ES-I3 (cell line): ENCODE data around the gene SCO2.

Experiments
- H3K36me3 ChIP-seq: 2 replicates; pipeline ENCODE4 v1.6.1; 2013; ENCODE audit warnings: mild to moderate bottlenecking, low read length, control low read depth, moderate library complexity; ENCODE audit not compliant: insufficient read depth
- H3K4me1 ChIP-seq: 2 replicates; pipeline ENCODE4 v1.6.1; 2013; ENCODE audit warnings: mild to moderate bottlenecking, control low read depth, low read length; ENCODE audit not compliant: insufficient read depth
- H3K9ac ChIP-seq: 2 replicates; pipeline ENCODE4 v1.6.1; 2013; ENCODE audit warnings: low read depth, mild to moderate bottlenecking, low read length, moderate library complexity
- H3K9me3 ChIP-seq: 2 replicates; pipeline ENCODE4 v1.6.1; 2013; ENCODE audit warnings: mild to moderate bottlenecking, low read length, moderate library complexity; ENCODE audit not compliant: control insufficient read depth, insufficient read depth

Gene SCO2

GRCh38 chr22:50530877-50531545 is 5.6 kb upstream of the SCO2 start:
- peak overlapping the region; percentile 66 for H3K9ac ChIP-seq
- H3K9me3 ChIP-seq, result no peaks in the 10 kb centered on the region
- H3K36me3 ChIP-seq, result no peaks in the 10 kb centered on the region
- H3K4me1 ChIP-seq, result no peaks in the 10 kb centered on the region

DNA sequence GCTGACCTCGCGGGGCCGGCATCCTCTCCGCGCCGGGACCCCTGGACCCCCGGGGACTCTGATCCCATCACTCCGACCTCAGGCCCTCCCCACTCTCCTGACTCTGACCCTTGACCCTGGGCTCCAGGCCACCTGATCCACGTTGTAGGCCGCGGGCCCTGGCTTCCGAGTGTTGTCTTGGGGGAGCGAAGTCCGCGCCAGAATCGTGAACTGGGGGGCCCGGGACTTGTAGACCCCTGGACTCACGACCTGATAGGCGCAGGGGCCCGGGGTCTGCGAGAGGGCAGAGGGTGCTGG is 5.1 kb upstream of the SCO2 start:
- peak overlapping the region; percentile 66; the same call in 1 of the 2 replicates for H3K9ac ChIP-seq
- no peaks in the 10 kb centered on the region for H3K9me3 ChIP-seq

GRCh38 chr22:50529897-50530579 is 4.6 kb upstream of the SCO2 start, which contains the start of gene TYMP:
Gene TYMP (minus strand): TSS chr22:50530012. CDS start chr22:50529709, 303 bp downstream.
- Histone ChIP-seq H3K4me1 (no peaks in the 10 kb centered on the region), H3K9ac (peak within 1 kb of the TSS; percentile 66)

More for the DNA sequence above, 5.1 kb upstream of the SCO2 start:
- H3K4me1 ChIP-seq, result no peaks in the 10 kb centered on the region
- H3K36me3 ChIP-seq, result no peaks in the 10 kb centered on the region

DNA sequence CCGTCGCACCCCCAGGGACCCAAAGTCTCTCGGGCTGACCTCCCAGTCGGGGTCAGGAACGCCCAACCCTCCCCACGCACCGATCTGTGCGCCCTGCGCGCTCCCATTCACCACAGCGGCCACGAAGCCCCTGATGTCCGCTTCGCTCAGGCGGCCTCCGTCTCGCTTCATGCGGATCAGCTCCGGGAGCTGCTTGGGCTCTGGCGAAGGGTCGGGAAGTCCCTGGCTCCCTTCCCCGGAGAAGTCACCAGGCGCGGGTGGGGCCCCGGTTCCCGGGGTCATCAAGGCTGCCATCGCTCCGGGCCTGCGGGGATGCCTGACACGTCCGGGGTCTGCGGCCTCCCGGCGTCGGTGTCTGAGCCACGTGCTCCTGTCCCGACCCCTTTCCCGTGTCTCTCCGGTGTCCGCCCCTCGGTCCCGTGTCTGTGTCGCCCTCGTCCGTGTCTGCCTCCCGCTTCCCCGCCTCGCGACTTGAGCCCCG is 4.1 kb upstream of the SCO2 start:
- H3K9me3 ChIP-seq, result no peaks in the 10 kb centered on the region
- peak overlapping the region; percentile 66; the same call in 1 of the 2 replicates for H3K9ac ChIP-seq
- H3K36me3 ChIP-seq, result no peaks in the 10 kb centered on the region
- no peaks in the 10 kb centered on the region; the same call in 1 of the 2 replicates for H3K4me1 ChIP-seq

More at GRCh38 chr22:50529897-50530579, 4.6 kb upstream of the SCO2 start, which contains the start of gene TYMP:
- H3K36me3 ChIP-seq, result no peaks in the 10 kb centered on the region
- H3K9me3 ChIP-seq, result no peaks in the 10 kb centered on the region

- Histone ChIP-seq H3K36me3 (no peaks in the 10 kb centered on the region), H3K4me1 (no peaks in the 10 kb centered on the region; the same call in 1 of the 2 replicates), H3K9ac (no peak overlapping the region), H3K9me3 (no peaks in the 10 kb centered on the region)
These were observed 3.5 kb upstream of the SCO2 start for GRCh38 chr22:50528682-50529415.

GRCh38 chr22:50527921-50528681 is 2.7 kb upstream of the SCO2 start:
- no peaks in the 10 kb centered on the region; the same call in 1 of the 2 replicates for H3K4me1 ChIP-seq
- H3K9me3 ChIP-seq, result no peaks in the 10 kb centered on the region
- H3K9ac ChIP-seq, result no peak overlapping the region
- H3K36me3 ChIP-seq, result no peaks in the 10 kb centered on the region

DNA sequence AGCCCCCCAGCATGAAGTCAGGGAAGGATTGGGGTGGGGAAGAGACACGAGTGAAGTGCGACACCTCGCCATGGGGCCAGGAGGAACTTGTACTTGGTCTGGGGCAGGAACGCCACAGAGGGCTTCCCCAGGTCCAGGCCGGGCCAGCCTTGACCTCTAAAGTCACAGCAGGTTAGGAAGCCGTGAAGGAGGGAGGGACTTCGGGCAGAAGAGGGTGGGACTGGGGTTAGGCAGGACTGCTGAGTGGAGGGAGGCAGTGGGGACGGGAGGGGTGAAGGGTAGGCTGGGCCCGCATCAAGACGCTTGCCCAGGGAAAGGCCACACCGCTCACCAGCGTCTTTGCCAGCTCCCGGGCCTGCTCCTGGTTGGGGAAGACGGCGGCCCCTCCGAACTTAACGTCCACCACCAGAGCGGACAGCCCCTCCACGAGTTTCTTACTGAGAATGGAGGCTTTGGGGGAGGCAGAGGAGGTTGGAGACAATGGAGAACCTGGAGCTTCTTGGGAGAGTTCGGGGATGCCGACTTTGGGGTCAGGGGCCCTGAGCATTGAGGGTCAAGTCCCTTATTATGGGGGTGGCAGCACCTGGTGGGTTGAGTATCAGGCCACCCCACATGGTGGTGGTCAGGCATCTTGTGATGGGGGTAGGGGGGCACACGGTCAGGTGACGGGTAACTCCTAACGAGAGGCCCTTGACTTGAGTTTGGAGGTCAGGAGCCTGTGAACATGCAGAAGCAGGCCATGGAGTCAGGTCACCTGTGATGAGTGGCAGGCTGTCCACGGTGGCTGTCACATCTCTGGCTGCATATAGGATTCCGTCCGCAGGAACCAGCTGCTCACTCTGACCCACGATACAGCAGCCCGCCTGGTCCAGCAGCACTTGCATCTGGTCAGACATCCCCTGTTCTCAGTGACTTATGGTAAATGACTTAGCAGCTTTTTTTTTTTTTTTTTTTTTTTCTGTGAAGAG is 1.7 kb upstream of the SCO2 start:
- Histone ChIP-seq H3K9ac (peak overlapping the region; percentile 80; the same call in 1 of the 2 replicates), H3K36me3 (no peaks in the 10 kb centered on the region), H3K4me1 (no peaks in the 10 kb centered on the region; the same call in 1 of the 2 replicates), H3K9me3 (no peaks in the 10 kb centered on the region)

GRCh38 chr22:50526108-50526833 is 873 bp upstream of the SCO2 start:
- Histone ChIP-seq H3K36me3 (no peaks in the 10 kb centered on the region), H3K9me3 (no peaks in the 10 kb centered on the region), H3K9ac (peak overlapping the region; percentile 80; the same call in 1 of the 2 replicates), H3K4me1 (no peaks in the 10 kb centered on the region; the same call in 1 of the 2 replicates)

- Histone ChIP-seq H3K9ac (peak overlapping the region; percentile 80; the same call in 1 of the 2 replicates), H3K9me3 (no peaks in the 10 kb centered on the region), H3K4me1 (no peaks in the 10 kb centered on the region; the same call in 1 of the 2 replicates), H3K36me3 (no peaks in the 10 kb centered on the region)
These were observed 385 bp upstream of the SCO2 start for GRCh38 chr22:50525858-50526107.

DNA sequence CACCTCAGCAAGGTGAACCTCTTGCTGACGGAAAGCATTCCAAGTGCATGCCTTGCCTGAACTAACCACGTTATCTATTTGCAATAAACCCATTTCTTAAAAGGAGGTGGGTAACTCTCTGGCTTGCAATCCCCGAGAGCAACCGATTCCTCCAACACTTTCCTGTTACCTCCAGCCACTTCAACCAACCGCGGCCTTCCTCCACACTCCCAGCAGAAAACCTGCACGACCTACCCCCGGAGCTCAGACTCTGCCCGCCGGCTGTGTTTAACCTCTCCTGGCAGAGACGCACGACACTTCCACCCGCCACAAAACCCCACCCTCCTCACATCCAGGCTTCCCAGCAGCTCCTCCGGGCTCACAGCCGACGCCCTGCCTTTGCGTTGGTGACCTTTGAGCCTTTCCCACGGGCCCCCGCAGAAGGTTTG is 708 bp downstream of the SCO2 start:
- Histone ChIP-seq H3K36me3 (no peaks in the 10 kb centered on the region), H3K4me1 (no peaks in the 10 kb centered on the region; the same call in 1 of the 2 replicates), H3K9me3 (no peaks in the 10 kb centered on the region), H3K9ac (peak overlapping the region; percentile 80)

DNA sequence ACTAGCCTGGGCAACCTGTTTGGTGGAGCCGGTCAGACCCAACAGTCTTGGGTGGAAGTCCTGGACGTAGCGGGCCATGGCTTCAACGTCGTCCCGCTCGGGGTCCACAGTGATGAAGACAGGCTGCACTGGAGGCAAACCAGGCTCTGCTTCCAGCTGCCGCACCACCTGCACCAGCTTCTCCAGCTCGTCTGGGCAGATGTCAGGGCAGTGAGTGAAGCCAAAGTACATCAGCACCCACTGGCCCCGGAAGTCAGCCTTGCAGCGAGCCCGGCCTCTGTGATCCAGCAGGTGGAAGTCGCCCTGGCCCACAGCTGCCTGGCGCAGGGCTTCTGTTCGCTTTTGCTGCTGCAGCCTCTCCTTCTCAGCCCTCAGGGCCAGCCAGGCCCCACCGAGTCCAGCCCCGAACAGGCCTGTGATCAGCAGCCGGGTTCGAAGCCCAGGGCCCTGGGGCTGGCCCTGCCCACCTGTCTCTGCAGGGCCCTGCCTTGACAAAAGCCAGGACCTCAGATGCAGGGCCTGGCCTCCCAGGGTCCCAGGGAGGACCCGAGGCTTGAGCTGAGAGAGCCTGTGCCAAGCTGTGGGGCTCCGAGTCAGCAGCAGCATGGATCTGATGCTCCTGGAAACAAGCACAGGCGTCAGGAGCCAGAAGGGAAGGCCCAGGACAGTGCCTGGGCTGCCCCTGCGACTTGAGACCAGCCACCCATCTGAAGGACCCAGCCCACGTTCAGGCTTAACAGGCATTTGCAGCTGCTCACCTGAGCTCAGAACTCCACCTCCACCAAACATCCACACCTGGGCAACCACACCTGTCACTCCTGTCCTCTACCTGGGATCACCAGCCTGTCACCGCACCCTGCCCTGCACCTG is 1.4 kb downstream of the SCO2 start:
- Histone ChIP-seq H3K4me1 (no peaks in the 10 kb centered on the region; the same call in 1 of the 2 replicates), H3K36me3 (no peaks in the 10 kb centered on the region), H3K9ac (peak overlapping the region; percentile 80), H3K9me3 (no peaks in the 10 kb centered on the region)

DNA sequence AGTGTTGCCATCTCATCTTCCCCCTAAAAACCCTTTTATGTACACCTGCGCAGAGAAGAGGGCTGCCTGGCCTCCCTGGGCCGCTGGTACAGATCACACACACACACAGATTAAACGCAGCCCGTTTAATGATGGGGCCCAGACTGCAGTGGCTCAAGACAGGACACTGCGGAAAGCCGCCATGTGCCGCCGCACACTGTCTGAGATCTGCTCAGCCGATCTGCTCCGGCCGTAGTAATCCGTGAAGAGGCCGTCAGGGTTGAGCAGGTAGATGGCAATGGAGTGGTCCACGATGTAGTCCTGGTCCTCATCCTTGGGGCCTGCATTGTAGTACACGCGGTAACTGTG is 2.0 kb downstream of the SCO2 start:
- Histone ChIP-seq H3K9ac (no peak overlapping the region), H3K36me3 (no peaks in the 10 kb centered on the region), H3K9me3 (no peaks in the 10 kb centered on the region), H3K4me1 (no peaks in the 10 kb centered on the region; the same call in 1 of the 2 replicates)
